NK-92 treated with Interleukin-12 subunit alpha and Interleukin-12 subunit beta, amount 100 ng/mL, for 24 hours (cell line): Measurements from ENCODE around the gene CHAT.

Experiments used
- DNase-seq: peaks from one replicate; lab custom pipeline; 2025; lab: John Stamatoyannopoulos, UW

The CHAT gene

DNA sequence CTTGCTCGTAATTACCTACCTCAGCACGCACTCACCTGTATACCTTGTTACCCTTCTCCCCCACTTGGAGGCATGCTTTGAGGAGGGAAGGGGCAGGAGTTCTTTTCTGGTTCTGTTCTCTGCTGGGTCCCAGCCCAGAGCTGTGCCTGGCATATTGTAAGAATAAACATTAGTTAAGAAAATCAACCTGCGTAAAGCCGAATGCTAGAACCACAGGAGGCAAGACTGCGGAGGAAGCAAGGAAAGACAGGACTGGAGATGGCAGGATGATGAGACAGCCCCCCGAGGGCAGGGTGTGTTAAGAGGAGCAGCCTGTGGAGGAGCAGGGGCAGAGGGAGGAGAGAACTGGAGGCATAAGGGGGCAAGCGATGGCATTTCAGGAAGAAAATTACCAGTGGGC, 75.1 kb downstream of the CHAT start:
- no peak for DNase-seq

DNA sequence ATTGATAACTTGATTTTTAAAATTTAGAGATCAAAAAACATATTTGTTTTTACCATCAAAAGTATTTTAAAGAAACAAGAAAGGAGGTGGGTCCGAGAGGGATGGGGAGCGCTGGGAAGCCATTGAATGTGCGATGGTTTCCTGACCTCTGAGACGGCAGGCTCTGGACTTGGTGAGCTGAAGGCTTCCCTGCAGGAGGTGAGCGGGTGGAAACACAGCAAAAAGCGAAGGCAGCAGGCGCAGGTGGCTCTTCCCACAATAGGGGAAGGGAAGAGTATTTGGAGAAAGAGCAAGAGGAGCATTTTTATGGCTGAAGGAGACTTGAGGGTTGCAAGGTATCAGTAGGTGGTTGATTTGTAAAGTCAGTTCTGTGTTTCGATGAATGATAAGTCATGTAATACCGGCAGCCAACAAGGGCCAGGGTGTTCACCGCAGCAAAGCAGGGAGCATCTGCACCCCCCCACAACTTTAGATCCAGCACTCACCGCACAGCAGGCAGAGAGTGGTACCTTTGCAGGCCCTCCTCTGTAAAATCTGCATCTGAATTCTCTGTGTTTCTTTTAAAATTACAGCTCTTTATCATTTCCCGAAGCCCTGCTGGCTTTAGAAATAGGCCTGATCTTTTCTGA, 76.2 kb downstream of the CHAT start:
- no peak for DNase-seq

DNA sequence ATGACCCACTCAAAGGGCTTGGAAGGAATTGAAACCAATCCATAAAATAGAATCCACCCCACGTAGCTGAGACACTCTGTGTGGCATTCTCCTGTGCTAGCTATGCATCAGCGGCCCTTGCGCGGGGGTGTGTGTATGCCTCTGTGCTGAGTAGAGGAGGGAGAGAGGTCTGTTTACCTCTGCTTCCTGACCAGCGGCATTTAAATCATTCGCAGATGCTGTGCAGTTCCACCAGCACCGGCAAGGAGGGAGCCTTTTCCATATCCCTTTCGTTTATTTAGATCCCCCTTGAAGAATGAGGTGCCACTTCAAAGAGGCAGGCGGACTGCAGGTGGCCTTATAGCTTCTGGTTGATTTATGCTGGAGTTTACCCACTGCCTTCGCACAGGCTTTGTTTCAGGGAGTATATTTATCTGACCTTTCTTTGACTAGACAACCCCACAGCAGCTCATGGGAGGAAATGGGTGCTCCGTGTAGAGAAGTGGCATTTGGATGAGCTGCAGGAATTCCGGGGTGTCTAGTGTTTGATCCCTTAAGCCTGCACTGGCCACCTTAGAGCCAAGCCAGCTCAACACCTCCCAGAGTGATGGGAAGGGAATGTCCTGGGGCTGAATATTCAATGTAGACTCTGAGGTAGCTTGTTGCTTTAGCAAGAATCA, 77.0 kb downstream of the CHAT start:
- DNase-seq = no peak

DNA sequence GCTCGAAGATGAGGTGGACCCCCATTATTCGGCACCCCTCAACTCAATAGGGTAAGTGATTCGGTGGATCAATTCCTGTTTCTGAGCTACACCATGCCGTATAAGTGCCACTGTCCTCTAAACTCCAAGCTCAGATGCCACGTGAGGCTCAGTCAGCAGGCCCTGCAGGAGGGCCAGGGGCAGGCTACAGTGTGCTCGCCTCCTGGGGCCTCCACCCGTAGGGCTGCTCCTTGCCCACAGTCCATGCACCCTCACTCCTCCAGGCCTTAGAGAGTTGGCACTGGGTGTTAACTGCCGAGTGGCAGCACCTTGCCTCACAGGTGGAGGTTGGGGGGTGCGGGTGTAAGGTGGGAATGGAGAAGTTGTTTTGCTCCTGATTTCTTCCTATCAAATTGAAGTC, 77.8 kb downstream of the CHAT start:
- no peak for DNase-seq

DNA sequence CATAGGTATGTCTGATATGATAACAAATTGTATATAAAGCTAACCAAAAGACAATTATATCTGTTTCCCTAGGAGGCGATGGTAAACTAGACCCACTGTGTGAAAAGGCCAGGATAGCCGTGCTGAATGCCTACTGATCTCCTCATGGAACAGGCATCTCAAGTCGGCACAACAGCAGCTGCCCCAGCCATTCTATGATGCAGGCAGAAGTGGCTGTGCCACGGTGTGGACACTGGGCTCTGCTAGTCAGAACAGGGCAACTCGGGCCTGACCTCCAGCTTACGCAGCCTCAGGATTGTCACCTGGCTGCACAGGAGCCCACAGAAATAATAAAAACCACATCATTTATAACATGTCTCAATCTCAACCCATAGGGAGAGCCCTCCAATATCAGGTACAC, 80.6 kb downstream of the CHAT start:
- no peak for DNase-seq

DNA sequence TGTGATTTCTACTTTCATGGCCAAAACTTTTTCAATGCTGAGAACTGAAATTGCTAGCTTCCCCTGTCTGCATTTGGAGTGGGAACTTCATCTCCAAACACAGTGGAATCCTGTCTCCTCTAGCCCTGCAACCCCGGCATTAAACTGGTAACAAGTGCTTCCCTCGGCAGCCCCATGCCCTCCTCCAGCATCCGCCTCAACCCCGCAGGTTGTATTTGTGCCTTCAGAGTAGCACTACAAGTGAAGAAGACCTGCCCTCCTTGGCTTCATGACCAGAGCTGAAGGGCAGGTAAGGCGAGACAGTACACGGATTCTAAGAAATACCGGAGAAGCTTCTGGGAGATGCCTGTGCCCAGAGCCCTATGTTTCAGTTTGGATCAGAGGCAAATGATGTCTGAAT, 82.5 kb downstream of the CHAT start:
- DNase-seq = no peak

DNA sequence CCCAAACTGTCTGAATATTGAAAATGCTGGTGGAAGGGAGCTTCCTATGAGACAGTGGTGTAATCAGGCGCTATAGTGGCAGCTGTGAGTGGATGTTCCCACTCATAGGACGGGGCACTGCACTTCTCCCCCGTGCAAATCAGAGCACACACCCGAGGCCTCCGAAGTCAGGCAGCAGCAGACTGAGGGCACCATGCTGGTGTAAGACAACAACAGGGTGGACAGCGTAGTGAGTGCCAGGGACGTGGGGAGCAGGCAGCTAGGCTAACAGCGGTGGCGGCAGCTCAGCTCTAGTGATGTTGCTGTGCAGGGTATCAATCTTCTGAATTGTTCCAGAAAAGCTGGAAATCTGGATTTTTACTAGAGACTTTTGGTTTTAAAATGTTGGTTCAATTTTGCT, 84.8 kb downstream of the CHAT start:
- DNase-seq = no peak

DNA sequence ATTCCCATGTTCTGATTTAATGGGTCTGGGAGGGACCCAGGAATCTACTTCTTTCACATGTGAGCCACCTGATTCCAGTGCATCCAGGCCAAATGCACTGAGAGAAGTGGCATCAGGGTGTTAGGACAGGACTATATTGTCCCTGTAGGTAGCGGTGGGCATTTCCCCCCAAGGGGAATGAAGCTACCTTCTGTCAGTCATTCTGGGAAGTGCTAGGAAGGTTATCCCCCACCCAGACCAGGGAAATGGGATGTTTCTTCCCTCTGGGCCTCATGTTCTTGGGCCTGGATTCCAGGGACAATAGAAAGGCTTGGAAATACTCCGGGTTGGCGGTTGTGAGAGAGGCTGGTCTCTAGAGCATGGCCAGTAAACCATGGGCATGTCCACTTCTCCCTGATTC, 86.4 kb downstream of the CHAT start:
- DNase-seq = no peak

DNA sequence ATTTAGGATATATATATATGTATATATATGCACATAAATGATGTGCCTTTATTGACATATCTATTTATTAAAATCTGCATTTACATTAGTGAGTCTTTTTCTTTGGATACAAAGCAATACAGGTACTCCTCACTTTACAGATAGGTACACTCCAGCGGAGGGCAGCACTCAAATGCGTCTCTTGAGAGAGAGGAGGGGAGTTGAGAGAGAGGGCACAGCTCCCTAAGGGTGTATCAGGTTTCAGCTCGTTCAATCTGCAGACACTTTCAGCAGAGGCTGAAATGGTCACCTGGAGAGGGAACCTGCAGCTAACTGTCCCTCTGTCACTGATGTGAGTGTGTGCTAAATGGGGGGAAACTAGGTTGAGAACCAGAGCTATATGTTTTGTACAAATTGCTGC, 87.2 kb downstream of the CHAT start:
- DNase-seq = no peak

DNA sequence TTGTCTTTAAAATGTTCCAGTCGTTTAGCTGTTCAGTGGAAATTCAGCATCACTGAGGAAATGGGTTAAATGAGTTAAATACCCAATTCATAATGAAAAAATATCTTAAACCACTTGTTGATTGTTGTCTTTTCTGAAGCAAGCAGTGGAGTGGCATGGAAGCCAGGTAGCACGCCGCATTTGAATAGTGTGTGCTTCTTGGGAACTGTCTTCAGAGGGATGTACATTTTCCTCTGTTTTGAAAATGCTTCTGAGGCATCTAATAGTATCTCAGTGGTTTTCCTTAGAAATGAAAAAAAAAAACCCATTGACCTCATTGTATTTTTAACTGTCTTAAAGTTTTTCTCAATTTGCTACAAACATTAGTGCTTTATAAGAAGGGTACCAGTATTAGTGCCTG, 93.7 kb downstream of the CHAT start:
- no peak for DNase-seq

DNA sequence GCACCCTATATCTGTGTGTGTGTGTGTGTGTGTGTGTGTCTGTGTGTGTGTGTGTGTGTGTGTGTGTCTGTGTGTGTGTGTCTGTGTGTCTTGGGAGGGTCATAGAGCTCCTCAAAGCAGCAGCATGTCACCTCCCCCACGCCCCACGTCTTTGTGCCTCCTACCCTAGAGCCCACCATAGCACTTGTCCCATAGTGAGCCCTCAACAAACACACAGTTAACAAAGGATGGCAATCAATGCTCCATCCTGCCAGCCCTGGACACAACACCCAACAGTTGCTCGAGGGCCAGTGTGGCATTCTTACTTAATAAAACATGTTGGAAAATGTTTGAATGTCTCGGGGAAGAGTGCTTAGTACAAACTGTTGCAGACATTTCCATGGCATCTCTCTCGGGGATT, 96.1 kb downstream of the CHAT start:
- DNase-seq = no peak

DNA sequence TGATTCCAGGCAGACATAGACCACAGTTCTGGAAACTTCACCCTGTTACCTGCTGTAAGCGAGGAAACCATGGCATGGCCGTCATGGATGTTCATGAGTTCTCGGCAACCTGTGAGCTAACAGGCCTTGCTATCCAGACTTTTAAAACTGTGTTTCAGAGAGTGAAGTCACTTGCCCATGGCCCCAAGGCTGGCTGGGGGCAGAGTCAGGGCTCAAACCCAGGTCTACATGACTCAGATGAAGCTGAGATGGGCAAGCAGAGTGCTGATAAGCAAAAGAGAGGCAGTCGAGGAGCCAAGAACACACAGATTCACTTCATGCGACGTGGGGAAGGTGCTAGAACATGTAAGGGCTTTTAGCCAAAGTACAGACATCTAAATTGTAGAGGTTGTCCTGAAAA, 97.1 kb downstream of the CHAT start:
- DNase-seq = no peak

DNA sequence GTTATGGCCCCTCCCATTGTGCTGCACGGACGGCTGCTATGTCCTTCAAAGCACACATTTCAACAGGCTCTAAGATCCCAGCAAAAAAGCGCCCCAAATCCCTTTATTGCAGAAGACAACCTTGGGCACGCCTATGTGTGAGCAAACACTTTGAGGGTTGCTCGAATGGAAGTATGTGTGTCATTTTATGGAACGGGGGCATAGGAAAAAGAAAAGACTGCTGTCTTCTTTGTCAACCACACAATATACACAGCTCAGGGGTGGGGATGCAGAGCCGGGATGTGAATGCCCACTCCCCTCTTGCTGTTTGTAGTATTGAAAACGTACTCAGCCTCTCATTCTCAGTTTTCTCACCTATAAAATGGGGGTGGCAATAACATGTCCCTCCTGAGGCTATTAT, 97.6 kb downstream of the CHAT start:
- DNase-seq = no peak

DNA sequence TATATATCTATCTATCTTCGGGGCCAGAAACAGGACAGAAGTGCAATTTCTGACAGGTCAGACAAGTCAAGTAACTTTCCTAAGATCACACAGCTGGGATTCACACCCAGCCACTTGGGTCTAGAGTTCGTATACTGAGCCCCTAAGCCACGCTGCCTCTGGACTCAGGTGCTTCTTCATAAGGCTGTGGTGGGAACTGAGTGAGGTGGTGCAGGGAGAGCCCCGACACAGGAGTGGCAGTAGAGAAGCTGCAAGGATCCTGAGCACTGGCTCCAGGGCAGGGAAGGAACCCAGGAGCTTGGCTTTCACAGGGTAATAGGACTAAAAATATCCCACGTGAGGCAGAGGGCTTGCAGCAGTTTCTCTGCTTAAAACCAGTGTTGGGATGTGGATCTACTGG, 99.4 kb downstream of the CHAT start:
- no peak for DNase-seq
